Stimulated activated CD4-positive, alpha-beta T cell treated with anti-CD3 and anti-CD28 coated beads, TNF-alpha, amount 100 ng/mL, for 4 hours (primary cell): ENCODE results near the gene PEMT.
A peak's percentile ranks its signal among the peaks of the same experiment; 100 is the strongest.
"Not testable (repeated sequence)": the region's sequence is repeated elsewhere in the genome, so short reads cannot be mapped to it uniquely, and the experiment has no call there.

Source experiments
- DNase-seq, 3 experiments: peaks; one replicate each; pipeline ENCODE4 v3.0.0-alpha.2; 2020; ENCODE audit warnings: low read depth in 3 of 3

Gene PEMT

DNA sequence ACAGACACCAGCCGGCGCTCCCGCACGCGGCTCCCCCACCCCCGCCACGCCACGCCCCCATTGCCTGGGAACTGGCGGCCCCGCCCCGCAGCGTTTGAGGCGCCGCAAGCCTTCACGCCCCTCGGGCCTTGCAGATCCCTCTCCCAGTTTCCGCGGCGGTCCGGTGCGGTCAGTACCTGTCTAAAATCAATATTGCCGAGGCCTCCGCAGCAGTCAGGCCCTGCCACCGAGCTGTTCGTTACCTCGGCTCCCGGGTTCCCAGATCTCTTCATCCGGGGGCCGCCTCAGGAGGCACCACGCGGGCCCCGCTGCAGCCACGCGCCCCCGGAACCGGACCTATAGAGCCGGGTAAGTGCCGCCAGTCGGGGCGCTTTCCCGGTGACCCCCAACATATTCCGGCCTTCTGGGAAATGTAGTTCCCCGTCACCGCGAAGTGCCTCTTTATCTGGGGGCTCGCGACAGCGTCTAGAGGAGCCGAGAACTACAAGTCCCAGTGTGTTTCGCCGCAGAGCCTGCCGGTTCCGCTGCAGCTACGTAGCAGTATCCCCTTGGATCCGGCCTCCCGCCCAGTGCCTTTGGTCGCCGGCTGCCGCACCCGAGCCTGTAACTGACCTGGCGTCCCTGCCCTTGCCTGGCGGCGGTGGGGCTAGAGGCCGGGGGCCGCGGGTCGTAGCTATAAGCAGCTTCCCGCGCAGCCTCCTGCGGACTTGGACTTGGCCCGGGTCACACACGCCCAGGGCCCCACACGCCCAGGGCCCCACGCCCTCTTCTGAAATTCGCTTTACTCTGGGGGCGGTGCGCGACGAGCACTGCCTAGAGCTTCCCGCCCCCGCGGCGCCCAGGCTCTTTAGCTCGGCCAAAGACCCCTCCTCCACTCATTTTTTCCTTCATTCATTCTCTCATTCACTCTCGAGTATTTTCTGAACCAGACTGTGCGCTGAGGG lies at the start of gene PEMT:
Gene PEMT (minus strand): TSS at position 354 of the 944 bp plus-strand sequence. CDS start 82 bp downstream, at position 272.
- DNase-seq = peak; percentile 85 to 90 (median 85)

DNA sequence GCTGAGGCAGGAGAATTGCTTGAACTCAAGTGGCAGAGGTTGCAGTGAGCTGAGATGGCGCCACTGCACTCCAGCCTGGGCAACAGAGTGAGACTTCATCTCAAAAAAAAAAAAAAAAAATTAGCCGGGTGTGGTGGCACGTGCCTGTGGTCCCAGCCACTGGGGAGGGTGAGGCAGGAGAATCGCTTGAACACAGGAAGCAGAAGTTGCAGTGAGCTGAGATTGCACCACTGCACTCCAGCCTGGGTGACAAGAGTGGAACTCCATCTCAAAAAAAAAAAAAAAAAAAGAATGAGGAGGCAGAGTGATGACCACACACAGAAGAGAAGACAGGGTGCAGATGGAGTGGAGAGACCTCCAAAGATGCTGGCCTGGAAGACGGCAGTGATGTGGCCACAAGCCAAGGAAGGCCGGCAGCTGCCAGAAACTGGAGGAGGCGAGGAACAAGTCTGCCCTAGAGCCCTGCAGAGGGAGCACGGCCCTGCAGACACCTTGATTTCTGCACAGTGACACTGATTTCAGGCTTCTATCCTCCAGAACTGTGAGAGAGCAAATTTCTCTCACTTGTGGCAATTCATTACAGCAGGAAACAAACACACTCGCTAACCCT lies 48.3 kb upstream of the PEMT start:
- not testable (repeated sequence) for DNase-seq

DNA sequence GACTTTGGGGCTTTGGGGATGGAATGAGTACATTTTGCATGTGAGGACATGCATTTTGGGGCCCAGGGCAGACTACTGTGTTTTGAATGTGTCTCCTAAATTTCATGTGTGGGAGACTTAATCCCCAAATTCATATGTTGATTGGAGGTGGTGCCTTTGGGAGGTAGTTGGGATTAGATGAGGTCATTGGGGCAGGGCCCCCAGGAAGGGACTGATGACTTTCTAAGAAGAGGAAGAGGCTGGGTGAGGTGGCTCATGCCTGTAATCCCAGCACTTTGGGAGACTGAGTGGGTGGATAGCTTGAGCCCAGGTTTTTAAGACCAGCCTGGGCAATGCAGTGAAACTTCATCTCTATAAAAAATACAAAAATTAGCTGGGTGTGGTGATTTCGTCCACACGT lies 47.0 kb upstream of the PEMT start:
- no peak for DNase-seq

DNA sequence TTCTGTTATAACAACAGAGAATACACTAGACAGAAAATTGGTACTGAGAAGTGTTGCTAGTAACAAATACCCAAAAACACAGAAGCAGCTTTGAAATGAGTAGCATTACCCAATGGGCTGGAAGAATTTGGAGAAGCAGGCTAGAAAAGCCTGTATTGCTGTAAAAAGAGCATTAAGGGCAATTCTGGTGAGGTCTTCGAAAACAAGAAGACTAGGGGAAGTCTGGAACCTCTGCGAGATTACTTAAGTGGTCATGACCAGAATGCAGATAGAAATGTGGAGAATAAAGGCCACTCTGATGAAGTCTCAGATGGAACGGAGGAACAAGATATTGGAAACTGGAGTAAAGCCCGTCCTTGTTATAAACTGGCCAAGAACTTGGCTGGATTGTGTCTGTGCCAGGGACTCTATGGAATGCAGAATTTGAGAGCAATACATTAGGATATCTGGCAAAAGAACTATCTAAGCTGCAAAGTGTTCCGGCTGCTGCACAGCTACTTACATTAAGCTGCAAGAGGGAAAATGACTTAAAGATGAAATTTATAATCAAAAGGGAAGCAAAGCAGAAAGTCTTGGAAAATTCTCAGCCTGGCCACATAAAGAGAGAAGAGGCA lies 44.9 kb upstream of the PEMT start:
- DNase-seq = no peak

- not testable (repeated sequence) for DNase-seq
Observed at GRCh38 chr17:17635537-17636271, 44.2 kb upstream of the PEMT start.

DNA sequence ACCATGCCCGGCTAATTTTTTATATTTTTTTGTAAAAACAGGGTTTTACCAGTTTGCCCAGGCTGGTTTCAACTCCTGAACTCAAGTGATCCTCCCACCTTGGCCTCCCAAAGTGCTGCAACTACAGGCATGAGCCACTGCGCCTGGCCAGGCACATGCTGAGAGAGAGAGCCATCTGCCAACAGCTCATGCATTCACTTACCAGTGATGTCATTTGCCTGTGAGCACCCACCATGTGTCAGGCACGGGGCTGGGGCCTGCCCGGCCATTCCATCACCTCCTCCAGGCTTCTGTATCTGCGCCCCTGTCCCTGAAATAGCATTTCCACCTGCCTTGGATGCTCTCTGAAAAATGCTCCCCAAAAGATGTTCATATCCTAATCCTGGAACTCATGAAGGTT lies 43.6 kb upstream of the PEMT start:
- DNase-seq = no peak

DNA sequence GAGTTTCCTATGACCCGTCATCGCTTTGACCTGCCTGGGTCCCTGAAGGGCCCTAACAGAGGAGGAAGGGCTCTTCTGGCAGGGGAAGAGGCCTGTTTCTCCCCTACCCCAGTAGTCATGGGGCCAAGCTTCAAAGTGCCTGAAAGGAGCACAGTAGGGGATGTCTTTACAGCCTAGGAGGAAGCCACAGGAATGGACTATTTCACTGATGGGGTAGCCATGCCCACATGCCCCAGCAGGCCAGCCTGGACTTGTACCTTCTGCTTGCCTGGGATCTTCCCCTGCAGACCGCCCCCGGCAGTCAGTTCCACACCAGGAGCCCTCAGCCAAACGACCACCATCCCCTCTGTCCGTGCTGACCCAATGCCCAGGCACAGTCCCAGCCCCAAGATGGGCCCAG lies 41.8 kb upstream of the PEMT start:
- DNase-seq = no peak

DNA sequence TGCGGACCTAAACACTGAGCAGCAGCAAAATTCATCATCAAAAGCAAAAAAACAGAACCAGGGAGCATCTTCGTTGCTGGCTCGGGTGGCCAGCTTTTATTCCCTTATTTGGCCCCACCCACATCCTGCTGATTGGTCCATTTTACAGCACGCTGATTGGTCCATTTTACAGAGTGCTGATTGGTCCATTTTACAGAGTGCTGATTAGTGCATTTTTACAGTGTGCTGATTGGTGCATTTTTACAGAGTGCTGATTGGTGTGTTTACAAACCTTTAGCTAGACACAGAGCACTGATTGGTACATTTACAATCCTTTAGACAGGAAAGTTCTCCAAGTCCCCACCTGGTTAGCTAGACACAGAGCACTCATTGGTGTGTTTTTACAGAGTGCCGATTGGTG lies 41.2 kb upstream of the PEMT start:
- not testable (repeated sequence) for DNase-seq

DNA sequence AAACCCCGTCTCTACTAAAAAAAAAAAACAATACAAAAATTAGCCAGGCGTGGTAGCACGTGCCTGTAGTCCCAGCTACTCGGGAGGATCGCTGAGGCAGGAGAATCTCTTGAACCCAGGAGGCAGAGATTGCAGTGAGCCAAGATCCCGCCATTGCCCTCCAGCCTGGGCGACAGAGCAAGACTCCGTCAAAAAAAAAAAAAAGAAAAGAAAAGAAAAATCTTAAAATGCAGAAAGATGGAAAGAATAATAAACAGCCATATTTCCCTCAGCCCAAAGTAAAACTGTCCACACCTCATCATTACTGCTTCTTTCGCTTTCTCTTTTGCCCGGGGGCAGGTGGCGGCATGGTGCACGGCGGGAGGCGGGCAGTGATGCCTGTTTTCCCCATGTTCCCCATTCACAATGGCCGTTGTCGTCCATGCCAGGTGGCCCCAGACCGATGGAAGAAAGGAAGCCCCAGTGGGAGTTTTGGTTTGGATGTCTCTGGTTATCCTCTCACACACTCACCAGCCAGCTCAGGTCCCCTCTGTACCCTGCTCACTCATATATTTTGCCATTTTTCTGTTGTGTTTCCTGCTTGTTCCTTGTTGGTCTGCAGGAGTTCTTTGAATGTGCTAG lies 37.0 kb upstream of the PEMT start:
- DNase-seq = peak; percentile 14 to 24 (median 21)

DNA sequence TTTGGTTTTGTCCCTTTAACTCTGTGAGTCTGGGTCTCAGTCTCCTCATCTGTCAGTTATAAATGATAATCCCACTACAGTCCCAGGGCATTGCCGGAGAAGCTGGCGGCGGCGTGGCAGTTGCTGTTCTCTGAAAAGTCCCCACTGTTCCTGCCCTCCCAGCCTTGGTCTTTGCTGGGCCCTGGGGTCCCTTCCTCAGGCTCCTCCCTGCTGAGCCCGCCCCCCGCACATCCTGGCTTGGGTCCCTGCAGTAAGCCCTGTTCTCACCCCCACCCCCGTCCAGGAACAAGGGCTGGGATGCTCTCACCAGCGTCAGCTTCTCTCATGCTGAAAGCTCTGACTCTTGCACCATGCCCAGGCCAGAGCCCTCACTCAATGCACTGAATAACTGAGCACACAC lies 35.3 kb upstream of the PEMT start:
- no peak for DNase-seq

DNA sequence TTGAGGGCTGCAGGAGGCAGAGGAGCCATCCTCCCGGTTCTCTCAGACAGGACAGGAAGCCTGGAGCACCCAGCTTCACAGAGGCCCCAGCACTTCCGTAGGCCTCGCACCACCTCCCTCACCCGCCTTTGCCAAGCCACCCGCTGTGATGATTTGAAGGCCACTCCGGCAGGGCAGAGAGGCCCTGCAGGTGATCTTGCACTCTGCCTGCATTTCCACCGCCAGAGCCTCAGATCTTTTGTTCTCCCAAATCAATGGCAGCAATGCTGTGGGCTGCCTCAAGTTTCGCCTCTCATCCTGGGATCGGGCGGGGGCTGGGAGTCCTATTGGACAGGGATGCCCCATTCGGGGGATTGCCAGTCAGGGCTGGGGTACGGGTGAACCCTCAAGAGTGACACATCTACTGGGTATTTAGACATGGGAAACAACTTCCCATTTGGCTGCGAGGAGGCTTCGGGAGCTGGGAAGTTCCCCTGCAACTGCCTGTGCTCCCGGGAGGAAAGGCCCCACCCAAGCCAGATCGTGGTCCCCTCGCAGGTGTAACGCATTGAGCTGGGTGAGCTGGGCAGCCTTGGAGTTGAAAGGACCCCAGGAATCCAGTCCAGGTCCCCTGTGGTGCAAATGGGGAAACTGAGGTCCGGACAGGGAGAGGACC lies 34.8 kb upstream of the PEMT start:
- no peak for DNase-seq

- no peak for DNase-seq
Observed at GRCh38 chr17:17624741-17625140, 33.2 kb upstream of the PEMT start.

GRCh38 chr17:17623904-17624303 lies 32.4 kb upstream of the PEMT start:
- no peak for DNase-seq

DNA sequence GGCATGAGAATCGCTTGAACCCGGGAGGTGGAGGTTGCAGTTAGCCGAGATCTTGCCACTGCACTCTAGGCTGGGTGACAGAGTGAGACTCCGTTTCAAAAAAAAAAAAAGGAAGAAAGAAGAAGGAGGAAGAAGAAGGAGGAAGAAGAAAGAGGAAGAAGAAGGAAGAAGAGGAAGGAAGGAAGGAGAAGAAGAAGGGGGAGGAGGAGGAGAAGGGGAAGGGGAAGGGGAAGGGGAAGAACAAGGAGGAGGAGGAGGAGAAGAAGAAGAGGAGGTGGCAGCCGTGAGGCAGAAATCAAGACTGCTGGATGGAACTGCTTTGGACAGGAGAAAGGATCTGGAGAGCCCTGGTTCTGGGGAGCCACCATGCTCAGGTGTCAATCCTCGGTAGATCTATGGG lies 29.7 kb upstream of the PEMT start:
- no peak for DNase-seq

DNA sequence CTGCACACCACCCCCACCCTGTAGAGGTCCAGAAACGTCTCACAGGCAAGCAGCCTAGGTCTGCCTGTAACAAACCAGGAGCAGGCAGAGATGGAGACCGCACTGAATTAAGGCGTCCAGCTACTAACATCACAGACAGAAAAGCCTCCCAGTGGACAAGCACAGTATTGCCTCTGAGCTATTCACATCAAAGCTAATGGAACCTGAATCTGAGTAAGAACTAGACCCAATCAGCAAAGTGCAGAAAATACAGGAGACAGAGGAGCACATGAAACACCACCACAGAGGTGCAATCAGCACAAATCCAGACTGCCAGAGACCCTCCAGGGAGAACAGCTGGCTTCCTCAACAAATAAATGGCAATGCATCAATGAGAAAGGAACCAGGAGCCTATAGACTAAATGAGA lies 22.2 kb upstream of the PEMT start:
- peak in 2 of 3 experiments; percentile 19 to 28 for DNase-seq

DNA sequence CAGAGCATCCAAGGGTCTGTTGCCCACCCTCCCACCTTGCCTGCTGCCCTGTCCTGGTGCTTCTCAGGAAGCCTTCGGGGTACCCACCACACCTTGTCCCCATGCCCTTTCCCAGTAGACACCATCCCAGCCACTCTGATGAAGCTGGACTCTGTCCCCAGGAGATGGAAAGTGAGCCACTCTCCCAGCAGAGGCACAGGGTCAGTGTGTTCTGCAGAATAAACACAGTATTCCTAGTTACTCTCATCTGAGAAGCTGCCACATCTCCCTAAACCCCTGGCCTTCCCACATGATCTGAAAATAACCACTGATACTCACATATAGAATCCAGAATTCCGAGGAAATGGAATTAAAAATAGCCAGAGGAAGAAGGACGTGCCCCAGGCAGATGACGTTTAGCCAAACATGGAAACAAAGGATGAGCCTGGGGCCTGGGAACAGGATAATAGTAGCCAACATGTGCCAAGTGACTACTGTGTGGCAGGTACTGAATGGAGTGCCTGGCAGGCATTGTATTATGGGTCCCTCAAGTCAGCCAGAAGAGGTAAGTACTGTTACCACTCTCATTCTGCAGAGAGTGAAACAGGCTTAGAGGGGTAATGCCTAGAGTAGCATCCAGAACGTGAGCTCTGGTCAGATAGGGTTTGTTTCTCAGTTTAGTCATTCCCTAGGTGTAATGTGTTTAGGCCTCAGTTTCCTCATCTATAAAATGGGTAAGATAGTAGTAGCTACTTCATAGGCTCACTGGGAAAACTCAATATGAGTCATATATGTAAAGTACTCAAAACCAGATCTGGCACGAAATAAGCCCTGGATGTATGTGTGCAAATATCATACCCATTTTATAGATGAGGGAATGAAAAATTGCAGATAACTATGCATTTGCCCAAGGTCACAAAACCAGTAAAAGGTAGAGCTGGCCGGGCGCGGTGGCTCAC lies 20.8 kb upstream of the PEMT start:
- DNase-seq = no peak

- DNase-seq = no peak
Observed at GRCh38 chr17:17609121-17609520, 17.6 kb upstream of the PEMT start.

DNA sequence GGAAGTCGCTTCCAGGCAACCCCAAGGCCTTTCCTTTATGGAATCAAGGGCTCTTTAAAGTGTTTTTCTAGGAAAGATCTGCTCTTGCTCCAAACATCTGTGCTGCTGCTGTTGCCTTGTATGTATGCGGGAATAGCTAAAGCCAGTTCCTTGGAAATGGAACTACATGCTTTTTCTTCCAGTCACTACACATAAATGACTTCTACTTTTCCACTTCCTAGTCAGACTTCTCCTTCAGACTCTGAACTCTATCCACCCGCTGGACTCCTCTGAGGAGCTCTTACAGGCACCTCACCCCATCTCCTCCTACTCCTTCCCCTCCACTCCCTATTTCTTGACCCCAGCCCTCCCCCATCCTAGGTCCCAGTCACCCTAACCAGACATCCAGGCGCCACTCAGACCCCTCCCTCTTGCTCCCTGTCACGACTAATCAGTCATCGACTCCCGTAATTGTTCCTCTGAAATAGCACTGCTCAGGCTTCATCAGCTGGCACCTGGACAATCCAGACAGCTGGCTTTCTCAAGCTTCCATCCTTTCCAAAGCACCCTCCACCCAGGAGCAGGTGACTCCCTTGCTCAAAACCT lies 15.0 kb upstream of the PEMT start:
- no peak for DNase-seq

DNA sequence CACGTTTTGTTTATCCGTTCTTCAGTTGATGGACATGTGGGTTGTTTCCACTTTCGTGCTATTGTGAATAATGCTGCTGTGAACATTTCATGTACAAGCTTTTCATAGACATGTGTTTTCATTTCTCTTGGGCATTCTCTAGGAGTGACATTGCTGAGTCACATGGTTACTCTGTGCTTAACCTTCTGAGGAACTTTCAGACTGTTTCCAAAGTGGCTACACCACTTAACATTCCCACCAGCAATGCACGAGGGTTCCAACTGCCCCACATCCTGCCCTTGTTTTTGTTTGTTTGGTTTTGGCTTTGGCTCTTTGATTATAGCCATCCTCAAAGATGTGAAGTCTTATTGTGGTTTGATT lies 14.2 kb upstream of the PEMT start:
- no peak for DNase-seq
